ENCODE results near the gene GIMAP2. TPM values are rescaled to one million over a fixed set of nuclear protein-coding genes. Genes with fewer than 3 reads are reported as not detected.

GIMAP2 gene
- total and polyA plus RNA-seq, 2 of the 4 experiments (the other 2 are of a cell fraction) = under 0.01 TPM; not detected in 1

DNA sequence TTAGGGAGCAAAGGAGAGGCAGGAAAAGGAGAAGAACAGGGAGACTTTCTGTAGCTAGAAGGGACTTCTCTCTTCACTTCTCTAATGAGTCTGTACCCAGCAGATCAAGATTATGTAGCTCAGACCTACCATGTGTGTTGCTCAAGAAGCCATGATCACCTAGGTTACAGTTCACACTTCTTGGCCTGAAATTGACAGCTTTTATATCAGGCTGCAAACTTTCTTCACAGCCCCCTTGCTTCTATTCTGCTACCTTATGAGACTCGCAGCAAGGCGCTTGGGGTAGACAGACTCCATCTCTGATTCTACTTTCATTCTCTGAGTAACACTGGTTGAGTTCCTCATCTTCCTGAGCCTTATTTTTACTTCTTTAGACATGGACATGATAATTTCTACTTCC is 19.6 kb upstream of the GIMAP2 start:
- H3K14ac ChIP-seq (replicated peaks; ENCODE audit: low read depth, low read length) = no peak overlapping the region
- no CpG with 5 or more reads among the region's 2 CpGs for WGBS, 2 experiments (ENCODE audit: extremely low coverage in 2 of 2, insufficient read length in 1 of 2)
- no peak for TF ChIP-seq RAD21 (IDR thresholded peaks at IDR 0.05; ENCODE audit: low read length)
- TF ChIP-seq RCOR1 (IDR thresholded peaks at IDR 0.05; ENCODE audit: insufficient replicate concordance, low read length) = no peak
- TF ChIP-seq, protein P1, sequence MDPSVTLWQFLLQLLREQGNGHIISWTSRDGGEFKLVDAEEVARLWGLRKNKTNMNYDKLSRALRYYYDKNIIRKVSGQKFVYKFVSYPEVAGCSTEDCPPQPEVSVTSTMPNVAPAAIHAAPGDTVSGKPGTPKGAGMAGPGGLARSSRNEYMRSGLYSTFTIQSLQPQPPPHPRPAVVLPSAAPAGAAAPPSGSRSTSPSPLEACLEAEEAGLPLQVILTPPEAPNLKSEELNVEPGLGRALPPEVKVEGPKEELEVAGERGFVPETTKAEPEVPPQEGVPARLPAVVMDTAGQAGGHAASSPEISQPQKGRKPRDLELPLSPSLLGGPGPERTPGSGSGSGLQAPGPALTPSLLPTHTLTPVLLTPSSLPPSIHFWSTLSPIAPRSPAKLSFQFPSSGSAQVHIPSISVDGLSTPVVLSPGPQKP (IDR thresholded peaks at IDR 0.05; ENCODE audit: borderline replicate concordance, low read depth, low read length) = no peak
- no peak for TF ChIP-seq MXI1 (IDR thresholded peaks at IDR 0.05; ENCODE audit: borderline replicate concordance, low read depth, low read length)
- TF ChIP-seq BHLHE40 (IDR thresholded peaks at IDR 0.05; ENCODE audit: low read depth, low read length) = no peak
- TF ChIP-seq MAZ (IDR thresholded peaks at IDR 0.05; ENCODE audit: borderline replicate concordance, low read depth, low read length) = no peak
- TF ChIP-seq POLR2A (IDR thresholded peaks at IDR 0.05; ENCODE audit: low read depth, low read length) = no peak
- TF ChIP-seq NFE2L2 (IDR thresholded peaks at IDR 0.05; ENCODE audit: low read depth, low read length) = no peak
- no peak overlapping the region for H3K4ac ChIP-seq (ENCODE audit: low read depth, low read length)
- H4K8ac ChIP-seq (ENCODE audit: low read depth in 2 of 2, low read length in 2 of 2) = no peak overlapping the region
- no peaks in the 10 kb centered on the region for H3K27me3 ChIP-seq (ENCODE audit: control insufficient read depth, insufficient read depth, low read length)
- no peak for ATAC-seq (ENCODE audit: low read depth)
- no peak overlapping the region for H3K23ac ChIP-seq (ENCODE audit: low read depth, low read length)
- in situ Hi-C loops (cut with MboI; ENCODE audit: low sequenced_read_pairs) = no loop called here
- no peaks in the 10 kb centered on the region for H3K9me1 ChIP-seq (ENCODE audit: insufficient read depth, low read length)
- no peak overlapping the region for H3K4me2 ChIP-seq (ENCODE audit: low read depth, low read length)
- H4K91ac ChIP-seq (ENCODE audit: insufficient read depth, low read depth, low read length) = no peak overlapping the region
- no peak overlapping the region for H2BK120ac ChIP-seq (ENCODE audit: low read depth, low read length)
- H3K18ac ChIP-seq (ENCODE audit: low read depth, low read length) = no peak overlapping the region
- H2AFZ ChIP-seq (replicated peaks; ENCODE audit: low read length, poor library complexity) = no peak overlapping the region
- no peak for DNase-seq
- no peak overlapping the region for H3K4me3 ChIP-seq (ENCODE audit: insufficient read depth, low read depth, low read length)
- H4K20me1 ChIP-seq (ENCODE audit: insufficient read depth, low read length) = no peaks in the 10 kb centered on the region
- intact Hi-C loops (cut with micrococcal nuclease) = no loop called here
- H2BK15ac ChIP-seq (ENCODE audit: low read depth, low read length) = no peak overlapping the region
- dilution Hi-C loops (cut with HindIII; ENCODE audit: low sequenced_read_pairs, unreplicated experiment) = no loop called here
- no peak overlapping the region for H3K9ac ChIP-seq (ENCODE audit: low read depth, low read length)
- no peak overlapping the region for H4K5ac ChIP-seq (ENCODE audit: low read depth, low read length)
- H2BK5ac ChIP-seq (ENCODE audit: low read depth, low read length, poor library complexity, severe bottlenecking) = no peak overlapping the region
- H3K36me3 ChIP-seq (ENCODE audit: control insufficient read depth, insufficient read depth, low read length) = no peaks in the 10 kb centered on the region
- H3K56ac ChIP-seq (ENCODE audit: extremely low read depth, insufficient read depth, low read length) = no peak overlapping the region
- POLR2A ChIA-PET (ENCODE audit: unreplicated experiment) = no interaction called here
- no peak overlapping the region for H3K27ac ChIP-seq (ENCODE audit: insufficient read depth, low read length)
- H2AK9ac ChIP-seq (replicated peaks; ENCODE audit: low read depth, low read length, poor library complexity) = no peak overlapping the region
- H2AK5ac ChIP-seq (ENCODE audit: low read depth, low read length) = no peak overlapping the region
- peaks cover 13% of the 10 kb centered on the region for H3K9me3 ChIP-seq (ENCODE audit: control insufficient read depth, insufficient read depth, low read length)
- no peaks in the 10 kb centered on the region for H3K79me1 ChIP-seq (ENCODE audit: low read depth in 1 of 2, low read length in 2 of 2)
- BruUV-seq (replicated peaks) = no TSS peak
- no peak overlapping the region for H2BK20ac ChIP-seq (ENCODE audit: low read depth, low read length)
- H3K4me1 ChIP-seq (ENCODE audit: control insufficient read depth, insufficient read depth, low read length) = no peaks in the 10 kb centered on the region
- CTCF ChIA-PET = no interaction called here
